D721Med (cell line): ENCODE data around the gene ONECUT3.

Experiments
- DNase-seq: peaks from one replicate; pipeline ENCODE4 v3.0.0; 2011; ENCODE audit warnings: low spot score; ENCODE audit not compliant: insufficient read length
- FAIRE-seq: peaks from 2 replicates; lab custom pipeline; 2011; peaks lifted over from hg19 to GRCh38; lab: Jason Lieb, UNC
- TF ChIP-seq, protein P1 (sequence below): IDR thresholded peaks from 2 replicates; pipeline ENCODE4 v1.5.1; 2012; ENCODE audit warnings: mild to moderate bottlenecking, control low read depth; ENCODE audit not compliant: insufficient read depth; ENCODE audit errors: missing control alignments

Gene ONECUT3

GRCh38 chr19:1774989-1775772, 21.9 kb downstream of the ONECUT3 start:
- DNase-seq, result no peak
- TF ChIP-seq, protein P1, sequence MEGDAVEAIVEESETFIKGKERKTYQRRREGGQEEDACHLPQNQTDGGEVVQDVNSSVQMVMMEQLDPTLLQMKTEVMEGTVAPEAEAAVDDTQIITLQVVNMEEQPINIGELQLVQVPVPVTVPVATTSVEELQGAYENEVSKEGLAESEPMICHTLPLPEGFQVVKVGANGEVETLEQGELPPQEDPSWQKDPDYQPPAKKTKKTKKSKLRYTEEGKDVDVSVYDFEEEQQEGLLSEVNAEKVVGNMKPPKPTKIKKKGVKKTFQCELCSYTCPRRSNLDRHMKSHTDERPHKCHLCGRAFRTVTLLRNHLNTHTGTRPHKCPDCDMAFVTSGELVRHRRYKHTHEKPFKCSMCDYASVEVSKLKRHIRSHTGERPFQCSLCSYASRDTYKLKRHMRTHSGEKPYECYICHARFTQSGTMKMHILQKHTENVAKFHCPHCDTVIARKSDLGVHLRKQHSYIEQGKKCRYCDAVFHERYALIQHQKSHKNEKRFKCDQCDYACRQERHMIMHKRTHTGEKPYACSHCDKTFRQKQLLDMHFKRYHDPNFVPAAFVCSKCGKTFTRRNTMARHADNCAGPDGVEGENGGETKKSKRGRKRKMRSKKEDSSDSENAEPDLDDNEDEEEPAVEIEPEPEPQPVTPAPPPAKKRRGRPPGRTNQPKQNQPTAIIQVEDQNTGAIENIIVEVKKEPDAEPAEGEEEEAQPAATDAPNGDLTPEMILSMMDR, result peak; percentile 44
- no peak for FAIRE-seq

- TF ChIP-seq, protein P1, result no peak
- DNase-seq, result no peak
- no peak for FAIRE-seq
These were observed 22.8 kb downstream of the ONECUT3 start for GRCh38 chr19:1775951-1776605.

- TF ChIP-seq, protein P1, result no peak
- FAIRE-seq, result no peak
- no peak for DNase-seq
These were observed 23.4 kb downstream of the ONECUT3 start for GRCh38 chr19:1776606-1777147.

GRCh38 chr19:1777149-1777548, 23.8 kb downstream of the ONECUT3 start:
- FAIRE-seq (no peak), DNase-seq (no peak)
- TF ChIP-seq, protein P1, result no peak

- no peak for DNase-seq
- no peak for FAIRE-seq
- TF ChIP-seq, protein P1, result no peak
These were observed 26.3 kb downstream of the ONECUT3 start for GRCh38 chr19:1779574-1779973.

- FAIRE-seq, result no peak
- DNase-seq, result no peak
- TF ChIP-seq, protein P1, result no peak
These were observed 27.1 kb downstream of the ONECUT3 start for GRCh38 chr19:1780272-1780958.
